Stimulated activated CD8-positive, alpha-beta memory T cell treated with anti-CD3 and anti-CD28 coated beads, Interleukin-4, amount 100 ng/mL, for 48 hours (primary cell): ENCODE results near the gene PPP2R2D.

Experiments used
- DNase-seq: peaks from one replicate; pipeline ENCODE4 v3.0.0-alpha.2; 2020

The PPP2R2D gene

DNA sequence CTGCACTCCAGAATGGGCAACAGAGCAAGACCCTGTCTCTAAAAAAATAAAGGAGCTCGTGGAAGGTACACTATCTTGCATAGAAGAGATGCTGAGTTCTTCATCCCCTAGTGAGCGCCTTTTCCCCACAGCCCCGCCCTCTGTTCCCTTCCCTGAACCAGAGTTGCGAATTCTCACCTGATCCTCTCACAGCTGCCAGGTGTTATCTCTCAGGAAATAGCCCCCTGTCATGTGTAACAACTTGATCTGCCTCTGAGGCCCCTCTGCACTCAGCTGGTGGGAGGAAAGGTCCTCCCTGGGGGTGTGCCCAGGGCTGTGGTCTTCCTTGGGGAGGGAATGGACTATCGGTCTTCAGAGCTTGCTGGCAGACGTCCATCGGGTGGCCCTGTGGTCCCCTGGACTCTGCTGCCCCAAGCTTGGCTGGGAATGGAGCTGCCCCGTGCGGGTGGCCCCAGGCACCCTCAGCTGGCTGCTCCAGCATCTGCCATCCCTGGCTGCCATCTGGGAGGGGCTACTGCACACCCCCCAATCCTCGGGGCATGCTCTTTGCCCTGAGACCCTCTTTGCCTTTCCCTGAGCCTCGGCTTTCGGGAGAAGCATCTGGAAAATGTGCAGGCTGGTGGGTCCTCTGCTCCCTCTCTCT, 102.6 kb downstream of the PPP2R2D start:
- no peak for DNase-seq

- no peak for DNase-seq
Measured at GRCh38 chr10:132004052-132004451, 103.2 kb downstream of the PPP2R2D start.

DNA sequence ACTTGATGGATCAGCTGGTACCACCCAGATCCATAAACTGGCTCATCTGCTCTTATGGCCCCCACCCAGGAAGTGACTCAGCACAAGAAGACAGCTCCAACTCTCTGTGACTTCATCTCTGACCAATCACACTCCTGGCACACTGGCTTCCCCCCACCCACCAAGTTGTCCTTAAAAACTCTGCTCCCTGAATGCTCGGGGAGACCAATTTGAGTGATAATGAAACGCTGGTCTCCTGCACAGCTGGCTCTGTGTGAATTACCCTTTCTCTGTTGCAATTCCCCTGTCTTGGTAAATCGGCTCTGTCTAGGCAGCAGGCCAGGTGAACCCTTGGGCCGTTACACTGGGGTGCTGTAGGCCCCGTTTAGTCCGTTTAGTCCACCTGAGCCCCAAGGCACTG, 104.3 kb downstream of the PPP2R2D start:
- no peak for DNase-seq

- no peak for DNase-seq
Measured at GRCh38 chr10:132006966-132007365, 106.2 kb downstream of the PPP2R2D start.

DNA sequence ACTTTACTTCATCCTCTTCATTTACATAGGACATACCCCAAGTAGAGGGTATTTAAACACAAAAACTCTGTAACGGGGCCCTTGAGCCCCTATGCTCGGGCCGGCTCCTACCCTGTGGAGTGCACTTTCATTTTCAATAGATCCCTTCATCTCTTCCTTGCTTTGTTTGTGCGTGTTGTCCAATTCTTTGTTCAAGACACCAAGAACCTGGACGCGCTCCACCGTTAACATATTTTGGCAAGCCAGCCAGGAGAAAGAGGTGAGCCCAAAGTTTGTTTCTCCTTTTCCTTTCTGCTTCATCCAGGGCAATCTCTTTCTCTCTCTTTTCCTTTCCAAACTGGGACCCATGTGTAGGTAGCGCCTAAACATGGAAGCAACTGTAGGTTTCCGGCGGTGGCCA, 106.9 kb downstream of the PPP2R2D start:
- DNase-seq = no peak
